ENCODE data around the gene KIF3A. TPM values are rescaled to one million over a fixed set of nuclear protein-coding genes. Genes with fewer than 3 reads are reported as not detected.

Gene KIF3A
- total and polyA plus RNA-seq, 2 of the 8 experiments (the other 6 are each of a cell fraction or from before 2014, with no cell fraction given) = 3.1 to 13.1 TPM

DNA sequence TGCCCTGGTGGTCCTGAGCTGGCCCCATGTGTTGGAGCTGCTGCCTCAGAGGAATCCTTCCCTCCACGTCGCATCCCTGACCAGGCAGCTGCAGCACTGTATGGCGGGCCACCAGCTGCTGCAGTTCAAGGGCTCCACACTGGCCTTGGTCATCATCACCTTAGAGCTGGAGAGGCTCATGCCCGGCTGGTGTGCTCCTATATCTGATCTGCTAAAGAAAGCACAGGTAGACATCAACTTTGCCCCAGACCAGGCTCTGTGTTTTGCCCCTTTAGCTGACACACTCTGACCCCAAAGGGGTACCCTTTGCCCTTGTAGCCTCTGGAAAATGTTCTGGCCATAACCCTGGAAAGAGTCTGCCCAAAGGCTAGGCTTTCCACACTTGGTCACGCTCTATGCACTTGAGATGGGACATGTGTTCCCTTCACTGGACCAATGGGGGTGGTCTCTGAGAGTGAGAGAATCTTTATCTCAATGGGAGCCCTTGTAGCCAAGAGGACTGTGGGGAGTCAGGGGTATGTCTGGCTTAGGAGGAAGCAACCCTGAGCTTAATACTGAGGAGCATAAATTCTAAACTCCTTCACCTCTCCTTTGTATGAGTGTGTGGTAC, 14.7 kb upstream of the KIF3A start:
- WGBS, 2 experiments (ENCODE audit: extremely low coverage in 1 of 2, insufficient coverage in 1 of 2, insufficient read length in 1 of 2, insufficient replicate concordance in 2 of 2, low coverage in 1 of 2, low lambda C conversion rate in 2 of 2, missing lambda C conversion rate in 1 of 2) = 88% methylated on average over 5 of the region's 5 CpGs; no CpG with 5 or more reads in 1 of the 2 experiments
- peaks cover 20 to 32% (median 28%) of the 10 kb centered on the region in 4 experiments for H3K27me3 ChIP-seq (replicated peaks in 1 of 4; ENCODE audit: control insufficient read depth in 3 of 4, extremely low read depth in 1 of 4, insufficient read depth in 3 of 4, low read length in 3 of 4)
- TF ChIP-seq FOSL1 (IDR thresholded peaks at IDR 0.05; ENCODE audit: insufficient read depth, low read depth, low read length) (no peak), RNF2 (IDR thresholded peaks at IDR 0.05; ENCODE audit: borderline replicate concordance, low read depth, low read length, missing control alignments, poor library complexity, severe bottlenecking) (no peak), CREB1 (IDR thresholded peaks at IDR 0.05) (no peak), JUN (IDR thresholded peaks at IDR 0.05; ENCODE audit: low read depth, low read length) (no peak), CHD1 (IDR thresholded peaks at IDR 0.05; ENCODE audit: low read depth, low read length) (no peak), JUND (IDR thresholded peaks at IDR 0.05; ENCODE audit: low read length) (no peak), RAD21 (IDR thresholded peaks at IDR 0.05 in 1 of 2, conservative IDR thresholded peaks at IDR 0.05 in 1 of 2; ENCODE audit: low read depth in 2 of 2, low read length in 2 of 2) (no peak)

More for the DNA sequence above, 14.7 kb upstream of the KIF3A start:
- H3K27ac ChIP-seq (ENCODE audit: low read depth, low read length) = no peak overlapping the region
- H2BK120ac ChIP-seq (replicated peaks; ENCODE audit: low read depth, low read length) = no peak overlapping the region
- H4K20me1 ChIP-seq (replicated peaks in 1 of 2; ENCODE audit: control insufficient read depth in 1 of 2, insufficient read depth in 2 of 2, low read length in 2 of 2) = peaks cover 0 to 2% of the 10 kb centered on the region in 2 experiments
- no peak overlapping the region for H2BK5ac ChIP-seq (ENCODE audit: low read depth, low read length)
- H2AK5ac ChIP-seq (ENCODE audit: low read depth, low read length) = no peak overlapping the region
- no peak overlapping the region for H2BK15ac ChIP-seq (ENCODE audit: low read length)
- no peak overlapping the region for H4K8ac ChIP-seq (ENCODE audit: extremely low read depth, insufficient read depth, low read length)
- H3K9ac ChIP-seq (replicated peaks in 1 of 4; ENCODE audit: extremely low read depth in 1 of 4, low read depth in 3 of 4, low read length in 3 of 4) = no peak overlapping the region
- no peak overlapping the region for H3K4ac ChIP-seq (replicated peaks; ENCODE audit: insufficient read length, low read depth, low read length)
- H3K4me3 ChIP-seq (ENCODE audit: extremely low read depth in 1 of 4, insufficient read depth in 2 of 4, low read depth in 3 of 4, low read length in 4 of 4) = no peak overlapping the region
- no peak overlapping the region for H3K56ac ChIP-seq (replicated peaks; ENCODE audit: insufficient read length, low read depth, low read length)
- peaks cover 0 to 10% (median 3%) of the 10 kb centered on the region in 4 experiments; a peak in 4 of 7 replicates for H3K4me1 ChIP-seq (replicated peaks in 1 of 4; ENCODE audit: control insufficient read depth in 3 of 4, insufficient read depth in 4 of 4, low read length in 3 of 4)
- H3K79me2 ChIP-seq (ENCODE audit: control insufficient read depth in 1 of 2, insufficient read depth in 2 of 2, low read length in 2 of 2) = no peaks in the 10 kb centered on the region
- FAIRE-seq (no peak), DNase-seq (ENCODE audit: low read depth in 1 of 2, low spot score in 2 of 2) (no peak)
- no peak overlapping the region for H2AFZ ChIP-seq (ENCODE audit: low read length)
- H3K36me3 ChIP-seq (ENCODE audit: control insufficient read depth in 2 of 4, insufficient read depth in 4 of 4, low read length in 3 of 4) = peaks cover 0 to 6% (median 0%) of the 10 kb centered on the region in 4 experiments; a peak in 1 of 8 replicates
- H3K4me2 ChIP-seq (ENCODE audit: insufficient read depth in 1 of 2, low read depth in 2 of 2, low read length in 2 of 2) = no peak overlapping the region
- CTCF ChIA-PET (ENCODE audit: partially characterized antibody) = interaction anchor here (0.6 to 18.2 kb wide), 9 partner anchors 9 to 202 kb away, joined by 3 to 322 read pairs (median 6); partner anchors contain the start of gene SHROOM1
- no peak overlapping the region for H3K14ac ChIP-seq (ENCODE audit: insufficient read length)
- no peak overlapping the region for H4K91ac ChIP-seq (replicated peaks; ENCODE audit: insufficient read length, low read length)
- no peak overlapping the region for H2BK20ac ChIP-seq (ENCODE audit: low read length)
- no peak overlapping the region for H4K5ac ChIP-seq (ENCODE audit: insufficient read length, low read depth, low read length)
- no peak overlapping the region for H2BK12ac ChIP-seq (ENCODE audit: low read depth, low read length)
- H3K79me1 ChIP-seq (ENCODE audit: low read depth, low read length) = no peaks in the 10 kb centered on the region
- no peaks in the 10 kb centered on the region for H3K9me3 ChIP-seq (ENCODE audit: insufficient read depth in 2 of 2, low read depth in 1 of 2, low read length in 1 of 2)
- no peak overlapping the region for H3K23ac ChIP-seq (ENCODE audit: insufficient read length)
- H3K23me2 ChIP-seq (ENCODE audit: low read depth, low read length) = peaks cover 7% of the 10 kb centered on the region; the same call in 1 of the 2 replicates
- no peak overlapping the region for H3K18ac ChIP-seq (ENCODE audit: extremely low read depth, low read length)
- POLR2A ChIA-PET (ENCODE audit: partially characterized antibody) = interaction anchor here (0.9 kb wide), 1 partner anchor 9 kb away, joined by 3 read pairs; no protein-coding TSS in a partner anchor
